Brain pericyte (primary cell): ENCODE results near the gene SENP6.
"Not testable (repeated sequence)": the region's sequence is repeated elsewhere in the genome, so short reads cannot be mapped to it uniquely, and the experiment has no call there.

Experiments
- DNase-seq: peaks from one replicate; pipeline ENCODE4 v3.0.0-alpha.2; 2012; ENCODE audit warnings: low read depth, low spot score

Gene SENP6

DNA sequence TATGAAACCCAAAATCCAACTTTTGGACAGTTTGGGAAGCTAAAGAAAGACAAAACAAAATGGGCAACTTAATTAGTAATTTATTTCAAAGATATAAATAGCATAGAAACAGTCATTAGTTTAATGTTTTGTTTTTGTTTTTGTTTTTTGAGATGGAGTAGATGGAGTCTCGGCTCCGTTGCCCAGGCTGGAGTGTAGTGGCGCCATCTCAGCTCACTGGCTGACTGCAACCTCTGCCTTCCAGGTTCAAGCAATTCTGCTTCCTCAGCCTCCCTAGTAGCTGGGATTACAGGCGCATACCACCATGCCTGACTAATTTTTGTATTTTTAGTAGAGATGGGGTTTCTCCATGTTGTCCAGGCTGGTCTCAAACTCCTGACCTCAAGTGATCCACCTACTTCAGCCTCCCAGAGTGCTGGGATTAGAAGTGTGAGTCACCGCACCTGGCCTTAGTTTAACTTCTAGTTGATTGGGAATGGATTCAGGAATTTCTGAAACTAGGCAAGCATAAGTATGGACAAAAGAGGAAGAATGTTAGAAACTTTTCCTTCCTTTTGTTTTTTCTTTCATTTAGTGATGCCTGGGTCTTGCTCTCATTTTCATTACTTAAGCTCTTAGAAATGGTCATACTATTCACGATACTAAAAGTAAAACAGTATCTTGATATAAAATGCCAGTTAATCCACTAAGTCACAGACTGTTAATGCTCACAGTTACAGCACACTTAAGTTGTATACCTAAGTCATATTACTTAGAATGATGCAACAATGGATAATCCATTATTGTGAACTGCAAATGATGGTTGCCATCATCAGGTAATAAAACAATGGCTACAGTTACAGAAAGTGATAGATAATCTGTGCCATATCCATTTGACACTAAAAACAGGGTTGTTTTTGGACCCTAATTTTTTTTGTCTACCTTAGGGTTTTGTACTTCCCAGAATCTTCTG, 8.2 kb downstream of the SENP6 start:
- no peak for DNase-seq

- no peak for DNase-seq
Measured at GRCh38 chr6:75611011-75611701, 9.5 kb downstream of the SENP6 start.

DNA sequence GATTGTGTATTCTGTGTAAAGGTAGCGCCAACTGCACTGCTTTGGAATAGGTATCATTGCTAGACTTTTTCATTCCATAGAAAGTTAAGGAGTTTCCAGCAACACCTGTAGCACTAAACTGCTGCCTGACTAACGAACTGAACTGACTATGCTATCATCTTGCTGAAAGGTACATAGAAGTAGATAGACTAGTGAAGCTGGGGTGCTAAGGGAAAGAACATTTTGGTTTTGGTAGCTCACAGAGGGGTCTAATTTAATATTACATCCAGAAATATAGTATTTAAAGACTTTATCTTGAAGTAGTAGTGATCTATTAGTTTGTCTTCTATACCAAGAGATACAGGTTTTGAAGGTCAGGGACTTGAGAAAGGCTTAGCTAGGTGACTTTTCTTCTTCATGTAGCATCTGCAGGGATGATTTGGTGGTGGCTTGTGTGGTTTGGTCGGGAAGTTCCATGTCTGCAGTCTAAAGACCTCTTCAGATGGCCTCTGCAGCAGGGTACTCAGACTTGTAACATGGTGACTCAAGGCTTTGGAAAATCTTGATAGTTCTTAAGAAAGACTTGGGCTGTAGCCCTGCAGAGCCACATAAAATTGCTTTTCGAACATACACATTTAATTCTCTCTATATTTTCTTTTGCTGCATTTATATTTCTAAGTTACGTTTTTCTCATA, 10.2 kb downstream of the SENP6 start:
- no peak for DNase-seq

- no peak for DNase-seq
Measured at GRCh38 chr6:75612434-75612833, 10.8 kb downstream of the SENP6 start.

GRCh38 chr6:75613056-75613501, 11.4 kb downstream of the SENP6 start:
- DNase-seq = no peak

GRCh38 chr6:75618437-75618836, 16.8 kb downstream of the SENP6 start:
- DNase-seq = no peak

DNA sequence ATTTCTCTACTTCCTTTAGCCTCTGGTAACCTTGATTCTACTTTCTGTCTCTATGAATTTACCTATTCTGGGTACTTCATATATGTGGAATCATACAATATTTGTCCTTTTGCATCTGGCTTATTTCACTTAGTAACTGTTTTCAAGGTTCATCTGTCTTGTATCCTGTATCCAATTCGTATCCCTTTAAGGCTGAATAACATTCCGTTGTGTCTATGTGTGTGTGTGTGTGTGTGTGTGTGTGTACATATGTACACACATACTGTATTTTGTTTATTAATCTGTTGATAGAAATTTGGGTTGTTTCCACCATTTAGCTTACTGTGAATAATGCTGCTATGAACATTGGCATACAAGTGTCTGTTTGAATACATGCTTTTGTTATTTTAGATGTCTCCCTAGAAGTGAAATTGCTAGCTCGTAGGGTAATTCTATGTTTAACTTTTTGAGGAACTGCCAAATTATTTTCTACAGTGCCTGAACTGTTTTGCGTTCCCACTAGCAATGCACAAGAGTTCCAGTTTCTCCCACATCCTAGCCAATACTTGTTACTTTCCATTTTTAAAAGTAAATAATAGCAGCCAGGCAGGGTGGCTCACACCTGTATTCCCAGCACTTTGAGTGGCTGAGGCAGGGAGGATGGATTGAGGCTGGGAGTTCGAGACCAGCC, 17.7 kb downstream of the SENP6 start:
- no peak for DNase-seq

- DNase-seq = no peak
Measured at GRCh38 chr6:75620381-75621304, 19.0 kb downstream of the SENP6 start.

- no peak for DNase-seq
Measured at GRCh38 chr6:75621846-75622245, 20.2 kb downstream of the SENP6 start.

DNA sequence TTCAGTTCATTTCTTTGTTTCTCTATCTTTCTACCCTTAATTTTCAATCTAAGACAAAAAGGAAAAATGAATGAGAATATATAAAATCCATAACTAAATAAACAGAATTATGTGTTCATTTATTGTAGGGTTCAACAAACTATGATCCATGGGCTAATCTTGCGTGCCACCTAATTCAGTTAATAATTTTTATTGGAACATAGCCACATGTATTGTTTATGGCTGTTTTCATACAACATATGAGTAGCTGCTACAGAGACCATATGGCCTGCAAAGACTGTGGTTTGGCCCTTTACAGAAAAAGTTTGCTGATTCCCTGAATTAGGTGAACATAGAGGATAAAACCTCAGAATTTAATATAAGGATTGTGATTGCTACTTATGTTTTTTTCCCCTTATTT, 21.8 kb downstream of the SENP6 start:
- DNase-seq = no peak

DNA sequence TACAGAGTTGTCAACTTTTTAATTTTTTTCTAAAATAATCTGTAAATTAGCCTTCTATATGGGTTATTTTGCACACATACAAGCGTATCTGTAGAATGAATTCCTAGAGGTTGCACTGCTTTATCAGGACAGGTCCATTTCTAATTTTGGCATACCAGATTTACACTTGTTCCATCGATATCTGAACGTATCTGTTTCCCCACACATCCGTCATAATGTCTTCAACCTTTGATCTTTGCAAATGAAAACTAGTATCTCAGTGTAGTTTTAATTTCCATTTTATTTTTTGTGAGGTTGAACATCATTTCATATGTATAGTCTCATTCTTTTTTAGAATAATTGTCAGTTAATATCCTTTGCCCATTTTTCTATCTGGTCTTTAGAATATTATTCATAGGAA, 22.7 kb downstream of the SENP6 start:
- DNase-seq = no peak

- no peak for DNase-seq
Measured at GRCh38 chr6:75624988-75625387, 23.3 kb downstream of the SENP6 start.

DNA sequence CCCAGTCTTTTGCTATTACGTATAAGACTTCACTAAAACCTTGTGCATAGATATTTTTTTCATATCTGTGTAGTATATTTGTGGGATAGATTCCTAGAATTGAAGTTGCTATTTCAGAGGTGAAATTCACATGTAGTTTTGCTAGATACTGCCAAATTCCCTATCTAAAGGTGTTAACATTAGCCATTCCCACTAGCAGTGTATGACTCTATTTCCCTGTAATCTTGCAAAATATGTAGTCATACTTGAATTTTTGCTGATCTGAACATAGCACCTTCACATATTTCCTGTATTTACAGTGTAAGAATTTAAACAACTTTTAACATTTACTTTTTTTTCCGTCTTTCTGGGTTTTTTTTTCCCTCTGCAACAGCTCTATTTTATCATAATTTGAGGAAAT, 24.9 kb downstream of the SENP6 start:
- DNase-seq = no peak

GRCh38 chr6:75627708-75628107, 26.0 kb downstream of the SENP6 start:
- not testable (repeated sequence) for DNase-seq

- no peak for DNase-seq
Measured at GRCh38 chr6:75631859-75632635, 30.4 kb downstream of the SENP6 start.

GRCh38 chr6:75633045-75633444, 31.4 kb downstream of the SENP6 start:
- DNase-seq = no peak

GRCh38 chr6:75642311-75642710, 40.6 kb downstream of the SENP6 start:
- DNase-seq = no peak

DNA sequence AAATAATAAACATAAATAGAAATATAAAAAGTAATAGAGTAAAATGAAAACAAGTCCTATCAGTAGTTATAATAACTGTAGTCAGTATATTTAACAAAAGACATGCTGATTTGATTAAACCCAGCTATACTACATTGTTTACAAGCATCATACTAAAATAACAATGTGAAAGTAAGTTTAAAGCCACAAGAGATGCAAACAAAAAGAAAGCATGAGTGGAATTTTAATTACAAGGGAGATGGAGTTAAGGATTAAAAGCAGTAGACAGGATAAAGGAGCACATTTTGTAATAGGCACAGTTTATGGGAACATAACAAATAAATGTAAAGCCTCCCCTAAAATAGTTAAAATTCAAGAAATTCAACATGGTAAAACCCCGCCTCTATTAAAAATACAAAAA, 41.5 kb downstream of the SENP6 start:
- DNase-seq = no peak

- no peak for DNase-seq
Measured at GRCh38 chr6:75656479-75656878, 54.8 kb downstream of the SENP6 start.

DNA sequence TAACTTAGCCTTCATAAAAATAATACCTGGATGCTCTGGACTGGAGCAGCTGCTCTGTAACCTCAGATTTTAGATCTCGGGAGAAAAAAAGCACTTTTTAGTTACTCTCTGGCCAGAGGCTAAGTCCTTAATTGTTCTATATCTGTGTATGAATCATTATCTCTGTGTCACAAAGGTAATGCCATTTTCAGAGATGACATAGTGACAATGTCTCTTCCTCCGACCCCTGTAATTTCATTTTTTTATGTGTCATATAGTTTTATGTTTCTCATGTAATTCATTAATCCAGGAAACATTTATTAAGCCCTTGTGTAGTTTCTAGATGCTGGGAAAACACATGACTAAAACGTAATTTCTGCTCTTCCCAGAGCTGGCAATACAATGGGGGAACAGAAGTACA, 55.6 kb downstream of the SENP6 start:
- DNase-seq = no peak
